Measurements from ENCODE around the gene KEL.
"Not testable (repeated sequence)": the region's sequence is repeated elsewhere in the genome, so short reads cannot be mapped to it uniquely, and the experiment has no call there.

KEL gene, protein sequence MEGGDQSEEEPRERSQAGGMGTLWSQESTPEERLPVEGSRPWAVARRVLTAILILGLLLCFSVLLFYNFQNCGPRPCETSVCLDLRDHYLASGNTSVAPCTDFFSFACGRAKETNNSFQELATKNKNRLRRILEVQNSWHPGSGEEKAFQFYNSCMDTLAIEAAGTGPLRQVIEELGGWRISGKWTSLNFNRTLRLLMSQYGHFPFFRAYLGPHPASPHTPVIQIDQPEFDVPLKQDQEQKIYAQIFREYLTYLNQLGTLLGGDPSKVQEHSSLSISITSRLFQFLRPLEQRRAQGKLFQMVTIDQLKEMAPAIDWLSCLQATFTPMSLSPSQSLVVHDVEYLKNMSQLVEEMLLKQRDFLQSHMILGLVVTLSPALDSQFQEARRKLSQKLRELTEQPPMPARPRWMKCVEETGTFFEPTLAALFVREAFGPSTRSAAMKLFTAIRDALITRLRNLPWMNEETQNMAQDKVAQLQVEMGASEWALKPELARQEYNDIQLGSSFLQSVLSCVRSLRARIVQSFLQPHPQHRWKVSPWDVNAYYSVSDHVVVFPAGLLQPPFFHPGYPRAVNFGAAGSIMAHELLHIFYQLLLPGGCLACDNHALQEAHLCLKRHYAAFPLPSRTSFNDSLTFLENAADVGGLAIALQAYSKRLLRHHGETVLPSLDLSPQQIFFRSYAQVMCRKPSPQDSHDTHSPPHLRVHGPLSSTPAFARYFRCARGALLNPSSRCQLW

DNA sequence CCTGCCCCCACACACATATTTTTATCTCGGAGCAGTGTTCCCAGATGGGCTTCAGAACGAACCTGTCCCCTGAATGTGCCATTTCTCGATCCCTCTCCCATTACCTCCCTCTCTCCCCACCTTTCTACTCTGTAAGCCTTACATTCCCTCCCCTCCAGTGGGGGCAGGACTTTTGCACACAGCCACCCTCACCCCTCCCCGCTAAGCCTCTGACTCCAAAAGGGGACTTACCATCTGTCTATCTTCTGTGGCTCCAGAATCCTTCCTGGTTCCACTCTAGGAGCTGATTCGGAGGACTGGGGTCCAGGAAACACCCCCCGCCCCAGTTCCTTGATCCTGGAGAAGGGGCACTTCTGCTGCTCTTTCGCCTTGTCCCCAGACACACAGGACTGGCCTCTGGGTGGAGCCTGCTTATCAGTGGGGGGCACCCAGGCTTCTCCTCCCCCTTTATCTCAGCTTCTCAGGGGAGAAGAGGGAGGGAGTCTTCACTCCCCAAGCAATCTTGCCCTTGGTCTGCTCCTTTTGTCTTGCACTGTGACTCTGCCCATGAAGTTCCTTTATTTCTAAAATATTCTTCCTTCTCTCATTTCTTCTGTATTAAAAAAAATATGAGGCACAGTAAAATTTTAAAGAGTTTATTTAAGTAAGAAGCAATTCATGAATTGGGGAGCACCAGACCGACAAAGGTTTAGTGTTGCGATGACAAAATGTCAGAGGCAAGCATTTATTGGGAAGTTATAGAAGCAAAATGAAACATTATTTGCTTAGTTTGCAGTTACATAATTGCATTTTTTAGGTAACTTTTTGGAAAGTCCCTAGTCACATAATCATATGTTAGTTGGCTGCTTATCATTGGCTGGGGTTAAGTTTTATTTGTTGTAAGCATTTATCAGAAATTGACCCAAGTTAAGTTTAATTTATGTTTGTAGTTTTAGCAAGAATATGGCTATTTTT, at the start of gene KEL:
Gene KEL, minus strand, starts transcription at position 391 of the 954 bp plus-strand sequence. Its CDS starts 157 bp downstream, at position 234.
- DNase-seq, result no peak

- DNase-seq, result peak; percentile 86
Observed at GRCh38 chr7:143008007-143008901, 46.1 kb upstream of the KEL start.

- DNase-seq, result no peak
Observed at GRCh38 chr7:143005632-143006260, 43.6 kb upstream of the KEL start.

DNA sequence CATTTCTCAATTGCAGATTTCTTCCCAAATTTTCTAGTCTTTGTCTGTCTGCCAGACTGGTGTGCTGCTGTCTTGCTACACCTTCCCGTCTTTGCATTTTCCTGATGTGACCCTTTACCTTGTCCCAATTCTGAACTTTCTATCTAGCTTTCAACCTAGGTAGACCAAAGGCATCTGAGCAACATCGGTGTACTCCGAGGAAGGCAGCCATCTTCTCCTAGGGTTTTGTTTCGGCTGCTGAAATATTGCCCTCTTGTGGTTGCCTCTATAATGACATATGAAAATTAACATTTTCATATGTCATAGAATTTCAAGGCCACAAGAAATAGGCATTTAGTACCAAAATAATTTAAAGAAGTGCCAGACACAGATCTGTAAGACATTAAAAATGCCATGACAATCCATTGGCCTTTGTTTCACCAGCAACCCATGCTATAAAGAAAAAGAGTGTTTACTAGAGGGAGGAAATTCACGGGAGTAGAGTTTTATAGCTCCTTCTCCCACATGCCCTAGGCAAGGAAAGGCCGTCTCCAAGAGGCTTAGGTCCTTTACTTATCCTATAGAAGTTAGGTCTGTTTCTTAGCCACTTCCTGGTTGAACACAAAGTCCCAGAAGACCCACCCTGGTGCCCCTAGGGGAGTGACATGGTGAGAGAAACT, 41.4 kb upstream of the KEL start:
- DNase-seq, result no peak

GRCh38 chr7:143002898-143003297, 40.7 kb upstream of the KEL start:
- no peak for DNase-seq

DNA sequence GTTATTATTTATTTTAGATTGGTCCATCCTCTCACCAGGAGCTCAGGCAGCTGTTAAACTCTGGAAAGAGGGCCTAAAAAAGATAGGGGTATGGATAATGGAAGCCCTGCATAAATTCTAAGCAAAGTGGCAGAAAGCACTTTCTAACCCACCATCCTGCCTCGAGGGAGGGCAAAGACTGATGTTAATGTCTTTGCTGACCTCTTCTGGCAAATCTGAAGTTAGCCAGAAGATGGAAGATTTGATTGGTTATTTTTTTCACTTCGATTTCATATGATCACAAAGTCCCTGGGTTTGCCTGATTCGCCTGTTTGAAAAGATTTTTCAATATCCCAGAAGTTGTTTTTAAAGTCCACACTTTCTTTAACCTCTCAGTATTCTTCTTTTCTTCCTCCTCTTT, 39.9 kb upstream of the KEL start:
- DNase-seq, result no peak

DNA sequence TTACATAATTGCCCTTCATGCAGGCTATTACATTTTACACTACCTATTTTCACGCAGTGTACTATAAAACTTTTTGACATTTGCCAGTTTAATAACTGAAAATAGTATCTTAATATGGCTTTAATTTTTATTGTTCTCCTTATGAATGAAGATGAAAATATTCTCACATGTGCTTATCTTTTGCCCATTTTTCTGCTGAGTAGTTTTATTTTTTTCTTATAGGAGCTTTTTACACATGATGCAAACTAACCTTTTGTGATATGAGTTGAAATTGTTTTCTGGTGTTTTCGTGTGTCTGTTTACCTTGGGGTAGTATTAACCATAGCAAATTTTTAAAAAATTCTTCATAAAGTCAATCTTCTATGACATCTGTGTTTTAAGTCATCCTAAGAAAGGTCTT, 38.5 kb upstream of the KEL start:
- DNase-seq, result no peak

GRCh38 chr7:142999793-143000192, 37.6 kb upstream of the KEL start:
- DNase-seq, result no peak

- no peak for DNase-seq
Observed at GRCh38 chr7:142998966-142999365, 36.8 kb upstream of the KEL start.

GRCh38 chr7:142997456-142997989, 35.4 kb upstream of the KEL start:
- DNase-seq, result no peak

GRCh38 chr7:142992427-142992826, 30.3 kb upstream of the KEL start:
- no peak for DNase-seq

- no peak for DNase-seq
Observed at GRCh38 chr7:142984297-142984696, 22.1 kb upstream of the KEL start.

DNA sequence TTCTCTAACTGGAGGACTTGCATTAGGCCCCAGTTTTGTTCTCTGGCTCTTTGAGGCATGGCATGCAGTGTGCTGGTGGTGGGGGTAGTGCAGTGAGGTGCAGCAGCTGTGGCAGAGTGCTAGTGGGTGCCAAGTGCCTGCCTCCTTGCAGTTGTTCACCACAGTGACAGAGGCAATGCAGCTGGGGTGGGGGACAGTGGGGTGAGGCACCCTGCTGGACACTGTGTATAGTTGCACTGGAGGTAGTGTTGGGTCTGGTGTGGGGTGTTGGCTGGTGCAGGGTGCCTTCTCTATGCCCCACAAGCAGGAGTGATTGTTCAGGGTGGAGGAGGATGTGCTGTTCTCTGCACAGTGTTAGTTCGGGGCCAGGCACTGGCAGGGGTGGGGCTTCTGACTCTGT, 21.7 kb upstream of the KEL start:
- no peak for DNase-seq

DNA sequence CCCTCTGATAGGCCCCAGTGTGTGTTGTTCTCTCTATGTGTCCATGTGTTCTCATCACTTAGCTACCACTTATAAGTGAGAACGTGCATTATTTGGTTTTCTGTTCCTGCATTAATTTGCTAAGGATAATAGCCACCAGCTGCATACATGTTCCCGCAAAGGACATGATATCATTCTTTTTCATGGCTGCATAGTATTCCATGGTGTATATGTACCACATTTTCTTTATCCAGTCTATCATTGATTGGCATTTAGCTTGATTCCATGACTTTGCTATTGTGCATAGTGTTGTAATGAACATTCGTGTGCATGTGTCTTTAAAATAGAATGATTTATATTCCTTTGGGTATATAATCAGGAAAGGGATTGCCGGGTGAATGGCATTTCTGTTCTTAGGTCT, 16.2 kb upstream of the KEL start:
- not testable (repeated sequence) for DNase-seq

GRCh38 chr7:142974626-142975025, 12.5 kb upstream of the KEL start:
- DNase-seq, result no peak

- no peak for DNase-seq
Observed at GRCh38 chr7:142969183-142969582, 7.0 kb upstream of the KEL start.

- DNase-seq, result no peak
Observed at GRCh38 chr7:142968229-142968628, 6.1 kb upstream of the KEL start.

DNA sequence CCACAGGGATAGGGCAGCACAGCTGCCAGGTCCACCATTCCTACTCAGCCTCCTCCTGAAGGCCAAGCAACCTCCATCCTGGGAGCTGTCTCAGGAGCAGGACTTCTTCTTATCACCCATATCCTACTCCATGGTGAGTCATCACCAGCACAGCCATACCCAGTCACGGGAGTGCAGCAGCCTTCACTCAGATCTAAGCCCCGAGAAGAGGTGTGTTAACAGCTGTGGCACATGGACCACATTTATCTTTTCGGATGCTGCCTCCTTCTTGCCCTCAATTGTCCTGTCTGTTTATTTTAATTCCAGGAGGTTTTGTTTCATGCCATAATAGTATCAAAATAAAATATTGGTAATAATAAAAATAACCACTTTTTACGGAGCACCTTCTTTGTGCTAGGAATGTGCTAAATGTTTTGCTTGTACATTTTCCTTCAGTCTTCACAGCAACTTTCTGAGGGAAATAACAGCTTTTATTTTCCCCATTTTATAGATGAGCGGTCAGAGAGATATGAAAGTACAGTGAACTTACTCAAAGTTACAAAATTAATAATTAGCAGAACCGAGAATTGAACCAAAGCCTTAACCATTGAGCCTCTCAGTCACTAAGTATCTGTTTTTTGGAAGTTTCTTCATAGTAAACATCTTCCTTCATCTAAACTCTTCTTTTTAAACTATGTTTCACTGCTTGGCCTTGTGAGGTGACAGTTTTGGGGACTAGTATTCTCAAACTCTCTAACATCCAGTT, 2.5 kb upstream of the KEL start:
- no peak for DNase-seq

DNA sequence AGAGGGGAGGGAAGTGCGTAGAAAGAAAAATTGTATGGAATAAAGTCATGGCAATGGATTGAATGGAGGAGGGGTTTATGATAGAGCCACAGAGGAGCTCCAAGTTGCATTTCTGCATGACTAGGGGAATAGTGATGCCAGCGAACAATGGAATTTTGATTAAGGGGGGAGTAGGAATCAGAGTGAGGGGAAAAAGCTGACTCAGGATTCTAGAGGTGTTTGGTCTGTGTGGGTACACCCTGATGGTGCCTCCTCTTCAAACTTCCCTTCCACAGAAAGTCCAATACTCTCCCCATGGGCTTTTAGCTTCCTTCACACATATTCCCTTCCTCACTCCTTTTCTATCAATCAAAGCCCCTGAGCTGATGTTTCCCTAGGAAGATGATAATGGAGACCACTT, 1.8 kb upstream of the KEL start:
- DNase-seq, result no peak

- DNase-seq, result no peak
Observed at GRCh38 chr7:142962991-142963390, 828 bp upstream of the KEL start.
